A673 (cell line): ENCODE data around the gene SHC3.

Source experiments
- CTCF ChIP-seq: fragments of 300-800, 200-600 bp; sonication (generic); conservative IDR thresholded peaks from 2 replicates; pipeline ENCODE4 v1.5.1; 2017; ENCODE audit warnings: low read depth, mild to moderate bottlenecking, antibody characterized with exemption, low read length, moderate library complexity, mixed read lengths
- EZH2 ChIP-seq: fragments of 200-600 bp; sonication (generic); IDR thresholded peaks from 2 replicates; pipeline ENCODE4 v1.6.1; 2017; ENCODE audit warnings: borderline replicate concordance, low read depth, mild to moderate bottlenecking, mixed read lengths, antibody characterized with exemption, low read length; ENCODE audit not compliant: poor library complexity, severe bottlenecking

GRCh38 chr9:89179540-89179894 is 899 bp upstream of the SHC3 start:
- TF ChIP-seq CTCF, result no peak
- TF ChIP-seq EZH2, result no peak
